A549 (cell line): ENCODE results near the gene UNC13A. TPM values are rescaled to one million over a fixed set of nuclear protein-coding genes. Genes with fewer than 3 reads are reported as not detected.
A peak's percentile ranks its signal among the peaks of the same experiment; 100 is the strongest.

Experiments used
- ATAC-seq, 2 experiments: fragments of 200-7000 bp in 1 of 2; fragments of >200 bp in 1 of 2; cut with Nextera tagmentation in 1 of 2; cut with Tn5 transposase in 1 of 2; 3 replicates each; pipeline versions ENCODE4 v1.8.0 to v1.9.1; 2018 to 2020; ENCODE audit warnings: mild to moderate bottlenecking in 1 of 2, moderate library complexity in 1 of 2
- CTCF ChIA-PET: fragments of 300-600 bp; sonication (Branson Sonifier 250); formaldehyde crosslinking; extraction: SDS; loops from one replicate; lab custom pipeline; 2021; ENCODE audit warnings: antibody characterized with exemption, inconsistent platforms; lab: Yijun Ruan, JAX
- POLR2A ChIA-PET: fragments of 350-600 bp; formaldehyde crosslinking; extraction: SDS; loops from one replicate; lab custom pipeline; 2021; ENCODE audit warnings: antibody characterized with exemption, inconsistent platforms; lab: Yijun Ruan, JAX
- DNase-seq, 2 experiments: peaks; one replicate each; pipeline versions ENCODE4 v3.0.0 to v3.0.0-alpha.2; 2011 to 2016; ENCODE audit warnings: low read depth in 1 of 2, low spot score in 1 of 2
- FAIRE-seq: peaks from 2 replicates; lab custom pipeline; 2011; peaks lifted over from hg19 to GRCh38; lab: Jason Lieb, UNC
- H3K27ac ChIP-seq, 2 experiments: fragments of >200 bp; sonication (Bioruptor Twin); formaldehyde crosslinking; 3 replicates each; pipeline ENCODE4 v1.5.1; 2016 to 2017
- H3K4me1 ChIP-seq: fragments of >200 bp; sonication (Bioruptor Twin); formaldehyde crosslinking; 3 replicates; pipeline ENCODE4 v1.6.1; 2016
- H3K4me2 ChIP-seq: fragments of >200 bp; sonication (Bioruptor Twin); formaldehyde crosslinking; 3 replicates; pipeline ENCODE4 v1.6.1; 2016
- H3K4me3 ChIP-seq: fragments of >200 bp; sonication (Bioruptor Twin); formaldehyde crosslinking; 3 replicates; pipeline ENCODE4 v1.5.1; 2016
- H3K9me3 ChIP-seq: fragments of >200 bp; sonication (Bioruptor Twin); formaldehyde crosslinking; 3 replicates; pipeline ENCODE4 v1.6.1; 2016
- CBX2 ChIP-seq: fragments of 200-600 bp; sonication (generic); IDR thresholded peaks from 2 replicates; pipeline ENCODE4 v1.6.1; 2016; ENCODE audit warnings: low read depth, mild to moderate bottlenecking, borderline replicate concordance
- CBX8 ChIP-seq: fragments of 200-600 bp; sonication (generic); IDR thresholded peaks from 2 replicates; pipeline ENCODE4 v1.6.1; 2016
- ESRRA ChIP-seq: fragments of 150-350 bp; IDR thresholded peaks from 2 replicates; pipeline ENCODE4 v1.6.1; 2014; ENCODE audit warnings: mild to moderate bottlenecking, low read length, borderline replicate concordance
- FOSL2 ChIP-seq, 2 experiments: fragments of 450-650 bp in 1 of 2; fragments of >200 bp in 1 of 2; sonication (Bioruptor Twin) in 1 of 2; formaldehyde crosslinking; IDR thresholded peaks; 2 replicates each; pipeline versions ENCODE4 v1.5.0 to v1.6.1; 2016 to 2020; ENCODE audit warnings: mild to moderate bottlenecking in 1 of 2, moderate library complexity in 1 of 2
- HOXB5 ChIP-seq: fragments of 250-450 bp; sonication (Bioruptor Pico); IDR thresholded peaks from 2 replicates; pipeline ENCODE4 v1.5.0; 2020; ENCODE audit warnings: mild to moderate bottlenecking, moderate library complexity
- MYC ChIP-seq: IDR thresholded peaks from 2 replicates; pipeline ENCODE4 v1.6.1; 2012; ENCODE audit warnings: mild to moderate bottlenecking, inconsistent platforms, low read length, improper control_type of control experiment, borderline replicate concordance
- PHF8 ChIP-seq: fragments of 200-600 bp; sonication (generic); IDR thresholded peaks from 2 replicates; pipeline ENCODE4 v1.6.1; 2016; ENCODE audit warnings: low read depth, mild to moderate bottlenecking, antibody characterized with exemption, moderate library complexity, borderline replicate concordance
- POLR2A ChIP-seq: IDR thresholded peaks from 2 replicates; pipeline ENCODE4 v1.6.1; 2012; ENCODE audit warnings: mild to moderate bottlenecking, low read length
- RAD21 ChIP-seq, 2 experiments: fragments of >200 bp in 1 of 2; sonication (Bioruptor Twin) in 1 of 2; formaldehyde crosslinking in 1 of 2; IDR thresholded peaks in 1 of 2; conservative IDR thresholded peaks in 1 of 2; 2 replicates in 1 of 2; 3 replicates in 1 of 2; pipeline ENCODE4 v1.6.1; 2012 to 2018; ENCODE audit warnings: inconsistent platforms in 1 of 2
- REST ChIP-seq: fragments of 200-600 bp; sonication (generic); IDR thresholded peaks from 2 replicates; pipeline ENCODE4 v1.6.1; 2016; ENCODE audit warnings: antibody characterized with exemption, mild to moderate bottlenecking, moderate library complexity
- RNF2 ChIP-seq: fragments of 200-600 bp; sonication (generic); IDR thresholded peaks from 2 replicates; pipeline ENCODE4 v1.6.1; 2016; ENCODE audit warnings: low read depth, mild to moderate bottlenecking, antibody characterized with exemption, moderate library complexity, borderline replicate concordance
- ZNF302 ChIP-seq: fragments of 250-450 bp; sonication (Bioruptor Pico); IDR thresholded peaks from 2 replicates; pipeline ENCODE4 v1.9.0; 2021; ENCODE audit warnings: inconsistent platforms, mild to moderate bottlenecking, moderate library complexity
- WGBS: methylation state at CpG from one replicate; pipeline ENCODE4 v1.1.6; 2017; ENCODE audit errors: missing lambda C conversion rate; 5-methylcytosine and 5-hydroxymethylcytosine counted together
- polyA plus RNA-seq, 4 experiments: library from polyadenylated mRNA; depleted of rRNA in 3 of 4; stranded (reverse); fragments of >200 nt; fragmentation: RNase III in 1 of 4; extraction: RNeasy Plus Mini Kit Qiagen cat#74134 plus additional on column Dnase treatment in 1 of 4; gene quantifications; 2 replicates in 3 of 4; 3 replicates in 1 of 4; pipeline ENCODE4 v1.2.3, GENCODE V29; 2011 to 2017
- TF ChIP-seq, protein P1 (sequence below): fragments of 150-350 bp; IDR thresholded peaks from 2 replicates; pipeline ENCODE4 v1.6.1; 2014; ENCODE audit warnings: low read depth, mild to moderate bottlenecking, low read length
- TF ChIP-seq, protein P2 (sequence below): IDR thresholded peaks from 2 replicates; pipeline ENCODE4 v1.6.1; 2012

Gene UNC13A
- polyA plus RNA-seq, 2 of the 4 experiments (the other 2 are of a cell fraction), result 3.1 to 4.2 TPM

- Histone ChIP-seq H3K4me1 (peaks cover 5% of the 10 kb centered on the region; the same call in 1 of the 3 replicates), H3K4me2 (no peak overlapping the region)
- TF ChIP-seq CBX8 (no peak), POLR2A (no peak), RAD21 (conservative IDR thresholded peaks at IDR 0.05 in 1 of 2, IDR thresholded peaks at IDR 0.05 in 1 of 2) (no peak), ZNF302 (CRISPR knock-in tag) (no peak), FOSL2 (IDR thresholded peaks at IDR 0.05) (no peak), FOSL2 (CRISPR knock-in tag; IDR thresholded peaks at IDR 0.05) (no peak), MYC (no peak)
- TF ChIP-seq, all 56 proteins: peak for 0
- FAIRE-seq, result no peak
- ChIA-PET CTCF (interaction anchor here (1.0 kb wide), 1 partner anchor 10 kb away, joined by 3 read pairs; no protein-coding TSS in a partner anchor), POLR2A (no interaction called here)
- 72% methylated on average over 4 of the region's 11 CpGs for WGBS
- Histone ChIP-seq H3K4me3 (no peak overlapping the region), H3K9me3 (no peaks in the 10 kb centered on the region), H3K27ac (0 out of 6 replicates have a peak overlapping the region, but pooled peaks of 1 of the 2 experiments have one; percentile 21)
- DNase-seq, result no peak
- no peak for ATAC-seq
Measured at GRCh38 chr19:17616686-17616960, 71.5 kb downstream of the UNC13A start.

- Histone ChIP-seq H3K9me3 (no peaks in the 10 kb centered on the region), H3K4me1 (peaks cover 5% of the 10 kb centered on the region; the same call in 1 of the 3 replicates), H3K27ac (no peak overlapping the region), H3K4me2 (no peak overlapping the region), H3K4me3 (no peak overlapping the region)
- no peak for ATAC-seq
- DNase-seq, result no peak
- FAIRE-seq, result no peak
- ChIA-PET POLR2A (no interaction called here), CTCF (interaction anchor here (1.0 kb wide), 1 partner anchor 9 kb away, joined by 3 read pairs; no protein-coding TSS in a partner anchor)
- WGBS, result 81% methylated on average over 20 of the region's 27 CpGs
- TF ChIP-seq REST (no peak), RNF2 (no peak), MYC (no peak), HOXB5 (CRISPR knock-in tag) (no peak), PHF8 (no peak), ESRRA (no peak)
Measured at GRCh38 chr19:17615889-17616685, 72.1 kb downstream of the UNC13A start.

GRCh38 chr19:17614476-17614875, 73.7 kb downstream of the UNC13A start:
- H3K27ac ChIP-seq, result no peak overlapping the region
- no peak overlapping the region for H3K4me2 ChIP-seq
- ChIA-PET POLR2A (interaction anchor here (0.9 kb wide), 1 partner anchor 8 kb away, joined by 3 read pairs; no protein-coding TSS in a partner anchor), CTCF (interaction anchor here (1.2 kb wide), 1 partner anchor 9 kb away, joined by 3 read pairs; no protein-coding TSS in a partner anchor)
- H3K4me1 ChIP-seq, result peaks cover 5% of the 10 kb centered on the region; the same call in 1 of the 3 replicates
- FAIRE-seq, result no peak
- no peak for DNase-seq
- H3K4me3 ChIP-seq, result no peak overlapping the region
- TF ChIP-seq, protein P1, sequence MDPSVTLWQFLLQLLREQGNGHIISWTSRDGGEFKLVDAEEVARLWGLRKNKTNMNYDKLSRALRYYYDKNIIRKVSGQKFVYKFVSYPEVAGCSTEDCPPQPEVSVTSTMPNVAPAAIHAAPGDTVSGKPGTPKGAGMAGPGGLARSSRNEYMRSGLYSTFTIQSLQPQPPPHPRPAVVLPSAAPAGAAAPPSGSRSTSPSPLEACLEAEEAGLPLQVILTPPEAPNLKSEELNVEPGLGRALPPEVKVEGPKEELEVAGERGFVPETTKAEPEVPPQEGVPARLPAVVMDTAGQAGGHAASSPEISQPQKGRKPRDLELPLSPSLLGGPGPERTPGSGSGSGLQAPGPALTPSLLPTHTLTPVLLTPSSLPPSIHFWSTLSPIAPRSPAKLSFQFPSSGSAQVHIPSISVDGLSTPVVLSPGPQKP, result no peak
- TF ChIP-seq, protein P2, sequence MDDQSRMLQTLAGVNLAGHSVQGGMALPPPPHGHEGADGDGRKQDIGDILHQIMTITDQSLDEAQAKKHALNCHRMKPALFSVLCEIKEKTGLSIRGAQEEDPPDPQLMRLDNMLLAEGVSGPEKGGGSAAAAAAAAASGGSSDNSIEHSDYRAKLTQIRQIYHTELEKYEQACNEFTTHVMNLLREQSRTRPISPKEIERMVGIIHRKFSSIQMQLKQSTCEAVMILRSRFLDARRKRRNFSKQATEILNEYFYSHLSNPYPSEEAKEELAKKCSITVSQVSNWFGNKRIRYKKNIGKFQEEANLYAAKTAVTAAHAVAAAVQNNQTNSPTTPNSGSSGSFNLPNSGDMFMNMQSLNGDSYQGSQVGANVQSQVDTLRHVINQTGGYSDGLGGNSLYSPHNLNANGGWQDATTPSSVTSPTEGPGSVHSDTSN, result no peak
- TF ChIP-seq CBX2, result no peak
- no peak for TF ChIP-seq MYC
- no peak for ATAC-seq
- WGBS, result 100% methylated on average over 4 of the region's 12 CpGs
- no peaks in the 10 kb centered on the region for H3K9me3 ChIP-seq
